Hepatic stellate cell (primary cell): ENCODE data around the gene CASZ1.

Experiments
- DNase-seq: peaks from one replicate; pipeline ENCODE4 v3.0.0; 2011; ENCODE audit warnings: low spot score

CASZ1 gene

GRCh38 chr1:10651389-10651766 lies 145.1 kb downstream of the CASZ1 start:
- DNase-seq: no peak

GRCh38 chr1:10650556-10651388 lies 145.7 kb downstream of the CASZ1 start:
- DNase-seq: no peak

GRCh38 chr1:10649517-10650201 lies 146.8 kb downstream of the CASZ1 start:
- DNase-seq: no peak

- DNase-seq: no peak
These were observed 147.5 kb downstream of the CASZ1 start for GRCh38 chr1:10648689-10649516.

- DNase-seq: no peak
These were observed 148.9 kb downstream of the CASZ1 start for GRCh38 chr1:10647414-10648170.

- peak; percentile 87 for DNase-seq
These were observed 150.0 kb downstream of the CASZ1 start for GRCh38 chr1:10646347-10646861.

GRCh38 chr1:10644307-10645128 lies 151.9 kb downstream of the CASZ1 start:
- no peak for DNase-seq

- DNase-seq: no peak
These were observed 152.7 kb downstream of the CASZ1 start for GRCh38 chr1:10643607-10644306.

GRCh38 chr1:10642403-10643080 lies 153.9 kb downstream of the CASZ1 start:
- no peak for DNase-seq

GRCh38 chr1:10641976-10642375 lies 154.5 kb downstream of the CASZ1 start:
- DNase-seq: no peak

- no peak for DNase-seq
These were observed 155.4 kb downstream of the CASZ1 start for GRCh38 chr1:10640843-10641553.

- no peak for DNase-seq
These were observed 156.5 kb downstream of the CASZ1 start for GRCh38 chr1:10639775-10640578.

GRCh38 chr1:10639011-10639774 lies 157.3 kb downstream of the CASZ1 start:
- DNase-seq: no peak

- no peak for DNase-seq
These were observed 157.9 kb downstream of the CASZ1 start for GRCh38 chr1:10638559-10639005.

- DNase-seq: peak; percentile 49
These were observed 158.4 kb downstream of the CASZ1 start for GRCh38 chr1:10637834-10638558.

- DNase-seq: no peak
These were observed 159.0 kb downstream of the CASZ1 start for GRCh38 chr1:10637400-10637799.
